Tibial nerve (tissue), 4 donors: ENCODE data around the gene ANXA2. TPM values are rescaled to one million over a fixed set of nuclear protein-coding genes. Genes with fewer than 3 reads are reported as not detected.
A peak's percentile ranks its signal among the peaks of the same experiment; 100 is the strongest.

Experiments used
- DNase-seq, 2 donors: peaks; one replicate each; pipeline ENCODE4 v3.0.0-alpha.2; 2019; ENCODE audit warnings: low spot score in 2 of 2
- H3K27ac ChIP-seq, 4 donors: fragments of 200-600 bp; sonication (generic) in 3 of 4; one replicate each; pipeline ENCODE4 v1.5.1; 2017 to 2019; ENCODE audit warnings: mild to moderate bottlenecking in 1 of 4
- H3K27me3 ChIP-seq, 2 donors: fragments of 200-600 bp; sonication (generic) in 1 of 2; one replicate each; pipeline versions ENCODE4 v1.5.1 to v1.6.0; 2017 to 2019
- H3K36me3 ChIP-seq, 3 donors: fragments of 200-600 bp; sonication (generic); one replicate each; pipeline ENCODE4 v1.5.1; 2018 to 2019
- H3K4me1 ChIP-seq, 4 donors: fragments of 200-600 bp; sonication (generic) in 3 of 4; one replicate each; pipeline ENCODE4 v1.5.1; 2017 to 2019
- H3K4me3 ChIP-seq, 4 donors: fragments of 200-600 bp; sonication (generic) in 3 of 4; one replicate each; pipeline ENCODE4 v1.5.1; 2017 to 2019; ENCODE audit warnings: mild to moderate bottlenecking in 1 of 4, moderate library complexity in 1 of 4
- H3K9me3 ChIP-seq, 4 donors: fragments of 200-600 bp; sonication (generic) in 3 of 4; one replicate each; pipeline ENCODE4 v1.5.1; 2017 to 2019
- EP300 ChIP-seq, 2 donors: sonication (generic); formaldehyde crosslinking; IDR thresholded peaks; one replicate each; pipeline ENCODE4 v1.6.1; 2017; ENCODE audit warnings: antibody characterized with exemption in 2 of 2, mild to moderate bottlenecking in 1 of 2
- POLR2A ChIP-seq, 2 donors: fragments of 450-650 bp; IDR thresholded peaks; one replicate each; pipeline ENCODE4 v1.6.1; 2017; ENCODE audit warnings: antibody characterized with exemption in 2 of 2, mild to moderate bottlenecking in 2 of 2, moderate library complexity in 2 of 2
- WGBS, 2 donors: methylation state at CpG; one replicate each; pipeline ENCODE4 v1.1.5; 2018; 5-methylcytosine and 5-hydroxymethylcytosine counted together
- total RNA-seq, 4 donors: library from RNA; depleted of rRNA; stranded (reverse); fragments of >200 nt; gene quantifications; one replicate each; pipeline ENCODE4 v1.1.0, GENCODE V29; 2016
- TF ChIP-seq, protein P1 (sequence below), 5 experiments: fragments of 200-600 bp in 3 of 5; fragments of 450-650 bp in 2 of 5; sonication (generic) in 3 of 5; IDR thresholded peaks; one replicate each; pipeline ENCODE4 v1.5.1; 2016 to 2019; ENCODE audit warnings: antibody characterized with exemption in 5 of 5, mild to moderate bottlenecking in 3 of 5, moderate library complexity in 2 of 5

ANXA2 gene
- total RNA-seq, 4 donors from 2014 or later = 747 to 1,181 (median 1,009) TPM

GRCh38 chr15:60400944-60401343 lies 3.2 kb upstream of the ANXA2 start:
- H3K4me3 ChIP-seq = no peak overlapping the region
- WGBS, 2 donors = 37 to 40% methylated on average over 3 of the region's 3 CpGs
- peaks cover 0 to 51% (median 17%) of the 10 kb centered on the region in 4 donors for H3K4me1 ChIP-seq
- no peaks in the 10 kb centered on the region for H3K27me3 ChIP-seq
- H3K36me3 ChIP-seq = no peaks in the 10 kb centered on the region
- H3K9me3 ChIP-seq = no peaks in the 10 kb centered on the region
- no peak for DNase-seq
- H3K27ac ChIP-seq = peak overlapping the region in 1 of 4 donors; percentile 99
- TF ChIP-seq EP300 (IDR thresholded peaks at IDR 0.05) (no peak), POLR2A (IDR thresholded peaks at IDR 0.05) (no peak)
- TF ChIP-seq, protein P1, sequence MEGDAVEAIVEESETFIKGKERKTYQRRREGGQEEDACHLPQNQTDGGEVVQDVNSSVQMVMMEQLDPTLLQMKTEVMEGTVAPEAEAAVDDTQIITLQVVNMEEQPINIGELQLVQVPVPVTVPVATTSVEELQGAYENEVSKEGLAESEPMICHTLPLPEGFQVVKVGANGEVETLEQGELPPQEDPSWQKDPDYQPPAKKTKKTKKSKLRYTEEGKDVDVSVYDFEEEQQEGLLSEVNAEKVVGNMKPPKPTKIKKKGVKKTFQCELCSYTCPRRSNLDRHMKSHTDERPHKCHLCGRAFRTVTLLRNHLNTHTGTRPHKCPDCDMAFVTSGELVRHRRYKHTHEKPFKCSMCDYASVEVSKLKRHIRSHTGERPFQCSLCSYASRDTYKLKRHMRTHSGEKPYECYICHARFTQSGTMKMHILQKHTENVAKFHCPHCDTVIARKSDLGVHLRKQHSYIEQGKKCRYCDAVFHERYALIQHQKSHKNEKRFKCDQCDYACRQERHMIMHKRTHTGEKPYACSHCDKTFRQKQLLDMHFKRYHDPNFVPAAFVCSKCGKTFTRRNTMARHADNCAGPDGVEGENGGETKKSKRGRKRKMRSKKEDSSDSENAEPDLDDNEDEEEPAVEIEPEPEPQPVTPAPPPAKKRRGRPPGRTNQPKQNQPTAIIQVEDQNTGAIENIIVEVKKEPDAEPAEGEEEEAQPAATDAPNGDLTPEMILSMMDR (IDR thresholded peaks at IDR 0.05) = no peak

DNA sequence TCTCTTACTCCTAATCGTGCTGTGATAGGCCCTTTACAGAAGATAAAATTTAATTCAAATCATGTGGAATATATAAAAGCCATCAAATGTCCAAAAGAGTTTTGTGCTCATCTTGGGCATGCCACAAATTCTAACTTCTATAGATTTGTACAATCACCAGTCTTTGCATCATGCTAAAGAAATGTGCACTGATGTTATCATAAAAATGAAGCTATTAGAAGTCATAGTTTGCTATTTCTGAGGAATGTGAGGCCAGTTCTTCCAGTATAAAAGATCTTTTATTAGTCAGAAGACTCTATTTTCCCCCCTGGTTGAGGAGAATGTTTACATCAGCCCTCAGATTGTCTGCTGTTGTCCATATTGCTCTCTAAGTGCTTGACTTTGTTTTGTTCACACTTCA lies 2.1 kb upstream of the ANXA2 start:
- peaks cover 2 to 60% (median 27%) of the 10 kb centered on the region in 4 donors for H3K4me1 ChIP-seq
- H3K27ac ChIP-seq = peak overlapping the region; percentile 86 to 100 (median 98)
- 30 to 31% methylated on average over 1 of the region's 1 CpG for WGBS, 2 donors
- no peak for DNase-seq
- peaks cover 0 to 6% (median 0%) of the 10 kb centered on the region in 3 donors for H3K36me3 ChIP-seq
- H3K9me3 ChIP-seq = no peaks in the 10 kb centered on the region
- H3K27me3 ChIP-seq = no peaks in the 10 kb centered on the region
- TF ChIP-seq, protein P1 (IDR thresholded peaks at IDR 0.05) = no peak
- TF ChIP-seq EP300 (IDR thresholded peaks at IDR 0.05) = no peak
- no peak for TF ChIP-seq POLR2A (IDR thresholded peaks at IDR 0.05)
- H3K4me3 ChIP-seq = no peak overlapping the region

GRCh38 chr15:60399246-60399915 lies 1.6 kb upstream of the ANXA2 start:
- no peak for DNase-seq
- peak overlapping the region in 3 of 4 donors; percentile 7 to 98 (median 97) for H3K4me3 ChIP-seq
- no peaks in the 10 kb centered on the region for H3K9me3 ChIP-seq
- TF ChIP-seq, protein P1 (IDR thresholded peaks at IDR 0.05) = no peak
- no peak for TF ChIP-seq POLR2A (IDR thresholded peaks at IDR 0.05)
- no peak for TF ChIP-seq EP300 (IDR thresholded peaks at IDR 0.05)
- WGBS, 2 donors = 15% methylated on average over 21 of the region's 21 CpGs
- peaks cover 4 to 66% (median 32%) of the 10 kb centered on the region in 4 donors for H3K4me1 ChIP-seq
- H3K36me3 ChIP-seq = peaks cover 0 to 6% (median 0%) of the 10 kb centered on the region in 3 donors
- no peaks in the 10 kb centered on the region for H3K27me3 ChIP-seq
- H3K27ac ChIP-seq = peak overlapping the region; percentile 86 to 100 (median 98)

- 1 to 3% methylated on average over 19 to 34 of the region's 37 CpGs for WGBS, 2 donors
- Histone ChIP-seq H3K4me3 (peak overlapping the region; percentile 94 to 99 (median 98)), H3K9me3 (no peaks in the 10 kb centered on the region), H3K27me3 (no peaks in the 10 kb centered on the region), H3K36me3 (peaks cover 0 to 6% (median 0%) of the 10 kb centered on the region in 3 donors), H3K27ac (peak overlapping the region; percentile 86 to 100 (median 98)), H3K4me1 (peaks cover 4 to 73% (median 45%) of the 10 kb centered on the region in 4 donors)
- DNase-seq = peak; percentile 53 to 62
- peak in 1 of 2 donors; percentile 62 for TF ChIP-seq EP300 (IDR thresholded peaks at IDR 0.05)
- TF ChIP-seq, protein P1 (IDR thresholded peaks at IDR 0.05) = peak in 1 of 5 experiments; percentile 13
- no peak for TF ChIP-seq POLR2A (IDR thresholded peaks at IDR 0.05)
These were observed 621 bp downstream of the ANXA2 start for GRCh38 chr15:60396958-60397771.
